Mesenchymal stem cell (in vitro differentiated cells and primary cell): ENCODE measurements around the gene ALDH3A1.

ENCODE experiments used
- DNase-seq: peaks from one replicate; pipeline ENCODE4 v3.0.0-alpha.2; 2013
- H2AFZ ChIP-seq: one replicate; pipeline ENCODE4 v1.6.1; 2013; ENCODE audit warnings: low read depth, mild to moderate bottlenecking, control low read depth, inconsistent platforms, low read length, moderate library complexity
- H2AK5ac ChIP-seq: 2 replicates; pipeline ENCODE4 v1.6.1; 2013; ENCODE audit warnings: low read length, moderate library complexity, mild to moderate bottlenecking, inconsistent platforms; ENCODE audit not compliant: severe bottlenecking
- H2BK120ac ChIP-seq: one replicate; pipeline ENCODE4 v1.6.1; 2013; ENCODE audit warnings: low read depth, mild to moderate bottlenecking, inconsistent platforms, low read length, moderate library complexity
- H2BK12ac ChIP-seq, 2 experiments: one replicate each; pipeline ENCODE4 v1.6.1; 2013; ENCODE audit warnings: inconsistent platforms in 2 of 2, low read length in 2 of 2, mild to moderate bottlenecking in 2 of 2, moderate library complexity in 2 of 2, control low read depth in 1 of 2
- H2BK15ac ChIP-seq: one replicate; pipeline ENCODE4 v1.6.1; 2013; ENCODE audit warnings: mild to moderate bottlenecking, low read depth, inconsistent platforms; ENCODE audit not compliant: poor library complexity, severe bottlenecking
- H2BK5ac ChIP-seq: 2 replicates; pipeline ENCODE4 v1.6.1; 2013; ENCODE audit warnings: low read depth, mild to moderate bottlenecking, low read length, control low read depth, inconsistent platforms; ENCODE audit not compliant: poor library complexity, severe bottlenecking
- H3K14ac ChIP-seq, 2 experiments: one replicate each; pipeline ENCODE4 v1.6.1; 2013; ENCODE audit warnings: inconsistent platforms in 2 of 2, low read length in 2 of 2, control low read depth in 1 of 2, mild to moderate bottlenecking in 1 of 2, moderate library complexity in 1 of 2
- H3K18ac ChIP-seq, 2 experiments: one replicate each; pipeline ENCODE4 v1.6.1; 2013; ENCODE audit warnings: inconsistent platforms in 2 of 2, low read length in 2 of 2, control low read depth in 1 of 2, low read depth in 1 of 2, mild to moderate bottlenecking in 1 of 2
- H3K23ac ChIP-seq, 2 experiments: one replicate each; pipeline ENCODE4 v1.6.1; 2013; ENCODE audit warnings: inconsistent platforms in 2 of 2, low read length in 2 of 2, mild to moderate bottlenecking in 2 of 2, moderate library complexity in 2 of 2, control low read depth in 1 of 2
- H3K27ac ChIP-seq: 2 replicates; pipeline ENCODE4 v1.5.1; 2013; ENCODE audit warnings: mild to moderate bottlenecking, moderate library complexity, low read length, control low read depth, inconsistent platforms; ENCODE audit not compliant: poor library complexity, severe bottlenecking
- H3K27me3 ChIP-seq, 2 experiments: 2 replicates each; pipeline versions ENCODE4 v1.6.1 to v1.7.0; 2013; ENCODE audit warnings: low read length in 2 of 2, mild to moderate bottlenecking in 2 of 2, moderate library complexity in 2 of 2, control low read depth in 1 of 2, inconsistent platforms in 1 of 2; ENCODE audit not compliant: control insufficient read depth in 1 of 2, insufficient read depth in 1 of 2
- H3K36me3 ChIP-seq, 2 experiments: 2 replicates each; pipeline versions ENCODE4 v1.6.1 to v1.7.0; 2013; ENCODE audit warnings: low read length in 2 of 2, control low read depth in 1 of 2, inconsistent platforms in 1 of 2, low read depth in 1 of 2, mild to moderate bottlenecking in 1 of 2; ENCODE audit not compliant: insufficient read depth in 2 of 2, control insufficient read depth in 1 of 2
- H3K4ac ChIP-seq, 2 experiments: one replicate each; pipeline ENCODE4 v1.6.1; 2013; ENCODE audit warnings: inconsistent platforms in 2 of 2, low read length in 2 of 2, mild to moderate bottlenecking in 2 of 2, moderate library complexity in 2 of 2, control low read depth in 1 of 2, low read depth in 1 of 2
- H3K4me1 ChIP-seq: 2 replicates; pipeline ENCODE4 v1.6.1; 2013; ENCODE audit warnings: low read depth, low read length, control low read depth; ENCODE audit not compliant: control insufficient read depth, insufficient read depth
- H3K4me2 ChIP-seq: 2 replicates; pipeline ENCODE4 v1.6.1; 2013; ENCODE audit warnings: low read length, mild to moderate bottlenecking, inconsistent platforms; ENCODE audit not compliant: poor library complexity, severe bottlenecking
- H3K4me3 ChIP-seq, 2 experiments: 2 replicates each; pipeline versions ENCODE4 v1.5.1 to v1.7.0; 2013; ENCODE audit warnings: low read length in 2 of 2, mild to moderate bottlenecking in 2 of 2, control low read depth in 1 of 2, low read depth in 1 of 2; ENCODE audit not compliant: insufficient read depth in 1 of 2
- H3K79me1 ChIP-seq: replicated peaks from 2 replicates; pipeline ENCODE4 v1.6.1; 2013; ENCODE audit warnings: mild to moderate bottlenecking, control low read depth, low read length, inconsistent platforms; ENCODE audit not compliant: poor library complexity, severe bottlenecking
- H3K9ac ChIP-seq: 2 replicates; pipeline ENCODE4 v1.7.0; 2013; ENCODE audit warnings: mild to moderate bottlenecking, low read length, moderate library complexity
- H3K9me3 ChIP-seq: 2 replicates; pipeline ENCODE4 v1.7.0; 2013; ENCODE audit warnings: mild to moderate bottlenecking, low read length; ENCODE audit not compliant: control insufficient read depth
- H4K8ac ChIP-seq: one replicate; pipeline ENCODE4 v1.6.1; 2013; ENCODE audit warnings: inconsistent platforms, mild to moderate bottlenecking, low read length, moderate library complexity
- H4K91ac ChIP-seq: one replicate; pipeline ENCODE4 v1.6.1; 2013; ENCODE audit warnings: mild to moderate bottlenecking, low read length, inconsistent platforms
- WGBS: methylation state at CpG from one replicate; pipeline ENCODE4 v1.1.7; 2013; ENCODE audit warnings: mixed read lengths; 5-methylcytosine and 5-hydroxymethylcytosine counted together

The ALDH3A1 gene

GRCh38 chr17:19713462-19713861 is 34.6 kb downstream of the ALDH3A1 start:
- Histone ChIP-seq H2AK5ac (no peak overlapping the region), H3K4me3 (no peak overlapping the region), H2BK120ac (no peak overlapping the region), H3K27ac (no peak overlapping the region), H3K4me1 (peaks cover 16% of the 10 kb centered on the region), H3K36me3 (no peaks in the 10 kb centered on the region), H3K14ac (no peak overlapping the region), H3K18ac (no peak overlapping the region), H3K4me2 (no peak overlapping the region), H4K8ac (no peak overlapping the region), H3K27me3 (peaks cover 7 to 18% of the 10 kb centered on the region in 2 experiments), H3K4ac (no peak overlapping the region), H2BK12ac (no peak overlapping the region), H2BK15ac (no peak overlapping the region), H4K91ac (no peak overlapping the region), H3K79me1 (no peaks in the 10 kb centered on the region), H3K9ac (no peak overlapping the region), H2BK5ac (no peak overlapping the region), H3K23ac (no peak overlapping the region), H2AFZ (no peak overlapping the region), H3K9me3 (no peaks in the 10 kb centered on the region)
- no peak for DNase-seq
- 90% methylated on average over 16 of the region's 16 CpGs for WGBS

GRCh38 chr17:19712436-19713004 is 35.6 kb downstream of the ALDH3A1 start:
- H3K36me3 ChIP-seq, result no peaks in the 10 kb centered on the region
- no peaks in the 10 kb centered on the region for H3K9me3 ChIP-seq
- DNase-seq, result no peak
- H2BK120ac ChIP-seq, result no peak overlapping the region
- no peak overlapping the region for H3K14ac ChIP-seq
- no peak overlapping the region for H2BK12ac ChIP-seq
- no peak overlapping the region for H3K23ac ChIP-seq
- H2BK5ac ChIP-seq, result no peak overlapping the region
- H3K18ac ChIP-seq, result no peak overlapping the region
- 83% methylated on average over 10 of the region's 12 CpGs for WGBS
- H3K27ac ChIP-seq, result no peak overlapping the region
- H3K4ac ChIP-seq, result no peak overlapping the region
- no peak overlapping the region for H4K8ac ChIP-seq
- H3K79me1 ChIP-seq, result no peaks in the 10 kb centered on the region
- H3K4me1 ChIP-seq, result peaks cover 15% of the 10 kb centered on the region
- no peak overlapping the region for H3K4me3 ChIP-seq
- no peak overlapping the region for H3K9ac ChIP-seq
- H3K27me3 ChIP-seq, result peaks cover 0 to 9% of the 10 kb centered on the region in 2 experiments
- no peak overlapping the region for H2AFZ ChIP-seq
- H3K4me2 ChIP-seq, result no peak overlapping the region
- no peak overlapping the region for H2AK5ac ChIP-seq
- H4K91ac ChIP-seq, result no peak overlapping the region
- H2BK15ac ChIP-seq, result no peak overlapping the region

GRCh38 chr17:19709841-19710240 is 38.3 kb downstream of the ALDH3A1 start:
- H2AFZ ChIP-seq, result no peak overlapping the region
- no peaks in the 10 kb centered on the region for H3K27me3 ChIP-seq
- no peak for DNase-seq
- H3K27ac ChIP-seq, result no peak overlapping the region
- 92% methylated on average over 3 of the region's 3 CpGs for WGBS
- H2BK12ac ChIP-seq, result no peak overlapping the region
- H3K4me2 ChIP-seq, result no peak overlapping the region
- no peak overlapping the region for H3K9ac ChIP-seq
- H2BK120ac ChIP-seq, result no peak overlapping the region
- H3K18ac ChIP-seq, result no peak overlapping the region
- no peak overlapping the region for H3K4me3 ChIP-seq
- H2AK5ac ChIP-seq, result no peak overlapping the region
- peak overlapping the region in 1 of 2 experiments; percentile 62 for H3K14ac ChIP-seq
- H2BK5ac ChIP-seq, result no peak overlapping the region
- no peak overlapping the region for H3K4ac ChIP-seq
- H4K8ac ChIP-seq, result no peak overlapping the region
- H3K36me3 ChIP-seq, result no peaks in the 10 kb centered on the region
- H3K79me1 ChIP-seq, result no peaks in the 10 kb centered on the region
- no peaks in the 10 kb centered on the region for H3K9me3 ChIP-seq
- no peak overlapping the region for H4K91ac ChIP-seq
- no peak overlapping the region for H2BK15ac ChIP-seq
- H3K4me1 ChIP-seq, result peaks cover 1% of the 10 kb centered on the region
- H3K23ac ChIP-seq, result no peak overlapping the region

GRCh38 chr17:19708431-19709175 is 39.5 kb downstream of the ALDH3A1 start:
- Histone ChIP-seq H2BK15ac (no peak overlapping the region), H3K27me3 (no peaks in the 10 kb centered on the region), H3K9ac (no peak overlapping the region), H3K27ac (no peak overlapping the region), H3K14ac (no peak overlapping the region), H3K4me2 (no peak overlapping the region), H3K36me3 (no peaks in the 10 kb centered on the region), H3K23ac (no peak overlapping the region), H4K8ac (no peak overlapping the region), H2BK12ac (no peak overlapping the region), H2BK5ac (no peak overlapping the region), H3K4me1 (peaks cover 11% of the 10 kb centered on the region), H2AFZ (no peak overlapping the region), H3K79me1 (no peaks in the 10 kb centered on the region), H3K4me3 (no peak overlapping the region), H3K4ac (no peak overlapping the region), H2AK5ac (no peak overlapping the region), H3K18ac (no peak overlapping the region), H2BK120ac (no peak overlapping the region), H3K9me3 (no peaks in the 10 kb centered on the region), H4K91ac (no peak overlapping the region)
- 94% methylated on average over 6 of the region's 6 CpGs for WGBS
- no peak for DNase-seq
